Smooth muscle cell (in vitro differentiated cells): ENCODE data around the gene ZNF699. TPM values are rescaled to one million over a fixed set of nuclear protein-coding genes. Genes with fewer than 3 reads are reported as not detected.
"Not testable (repeated sequence)": the region's sequence is repeated elsewhere in the genome, so short reads cannot be mapped to it uniquely, and the experiment has no call there.

ENCODE experiments used
- DNase-seq: peaks from one replicate; lab custom pipeline; 2025; ENCODE audit not compliant: unreplicated experiment; lab: John Stamatoyannopoulos, UW
- H2AFZ ChIP-seq: fragments of 200-600 bp; sonication (generic); 2 replicates; pipeline ENCODE4 v1.6.0; 2016; ENCODE audit warnings: antibody characterized with exemption, low read depth, mild to moderate bottlenecking
- H3F3A ChIP-seq: fragments of 200-600 bp; sonication (generic); 2 replicates; pipeline ENCODE4 v1.6.0; 2017; ENCODE audit warnings: antibody characterized with exemption, low read depth
- H3K27ac ChIP-seq: fragments of 200-600 bp; sonication (generic); 2 replicates; pipeline ENCODE4 v1.5.1; 2016; ENCODE audit warnings: low read depth, mild to moderate bottlenecking
- H3K27me3 ChIP-seq: fragments of 200-600 bp; sonication (generic); 2 replicates; pipeline ENCODE4 v1.6.1; 2016; ENCODE audit warnings: low read depth, mild to moderate bottlenecking
- H3K36me3 ChIP-seq: fragments of 200-600 bp; sonication (generic); 2 replicates; pipeline ENCODE4 v1.5.1; 2016; ENCODE audit warnings: low read depth
- H3K4me1 ChIP-seq: fragments of 200-600 bp; sonication (generic); 2 replicates; pipeline ENCODE4 v1.5.1; 2016; ENCODE audit warnings: low read depth
- H3K4me2 ChIP-seq: fragments of 200-600 bp; sonication (generic); 2 replicates; pipeline ENCODE4 v1.6.0; 2016; ENCODE audit warnings: mild to moderate bottlenecking
- H3K4me3 ChIP-seq: fragments of 200-600 bp; sonication (generic); 2 replicates; pipeline ENCODE4 v1.5.1; 2016; ENCODE audit warnings: mild to moderate bottlenecking
- H3K79me2 ChIP-seq: fragments of 200-600 bp; sonication (generic); 2 replicates; pipeline ENCODE4 v1.6.0; 2016; ENCODE audit warnings: low read depth, mild to moderate bottlenecking
- H3K9ac ChIP-seq: fragments of 200-600 bp; sonication (generic); 2 replicates; pipeline ENCODE4 v1.6.0; 2016; ENCODE audit warnings: low read depth
- H3K9me3 ChIP-seq: fragments of 200-600 bp; sonication (generic); replicated peaks from 2 replicates; pipeline ENCODE4 v1.5.1; 2016; ENCODE audit warnings: low read depth
- H4K20me1 ChIP-seq: fragments of 200-600 bp; sonication (generic); 2 replicates; pipeline ENCODE4 v1.6.0; 2016; ENCODE audit warnings: low read depth
- WGBS: methylation state at CpG from one replicate; pipeline ENCODE4 v1.1.7; 2016; ENCODE audit warnings: low lambda C conversion rate; 5-methylcytosine and 5-hydroxymethylcytosine counted together
- polyA plus RNA-seq: library from polyadenylated mRNA; unstranded; fragments of >200 nt; fragmentation: Nextera tagmentation; extraction: Ambion mirVana; gene quantifications from 2 replicates; pipeline ENCODE4 v1.2.1, GENCODE V29; 2016
- total RNA-seq: library from RNA; depleted of rRNA; stranded (reverse); fragments of >200 nt; gene quantifications from 2 replicates; pipeline ENCODE4 v1.2.3, GENCODE V29; 2014
- TF ChIP-seq, protein P1 (sequence below): fragments of 200-600 bp; sonication (generic); IDR thresholded peaks from 2 replicates; pipeline ENCODE4 v1.5.1; 2017; ENCODE audit warnings: borderline replicate concordance, mild to moderate bottlenecking, antibody characterized with exemption; ENCODE audit not compliant: insufficient read depth, poor library complexity, severe bottlenecking

ZNF699 gene
- total and polyA plus RNA-seq, 2 experiments from 2014 or later = 3.5 to 6.3 TPM

DNA sequence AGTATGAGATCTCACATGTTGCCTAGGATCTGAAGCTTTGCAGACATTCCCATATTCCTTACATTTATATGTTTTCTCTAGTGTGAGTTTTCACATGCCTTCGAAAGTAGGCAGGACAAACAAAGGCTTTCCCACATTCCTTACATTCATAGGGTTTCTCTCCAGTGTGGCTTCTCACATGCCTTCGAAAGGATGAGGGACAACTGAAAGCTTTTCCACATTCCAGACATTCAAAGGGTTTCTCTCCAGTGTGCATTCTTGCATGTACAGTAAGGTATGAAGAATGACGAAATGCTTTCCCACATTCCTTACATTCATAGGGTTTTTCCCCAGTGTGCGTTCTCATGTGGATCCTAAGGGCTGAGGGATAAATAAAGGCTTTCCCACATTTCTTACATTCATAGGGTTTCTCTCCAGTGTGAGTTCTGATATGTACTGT lies 14.2 kb downstream of the ZNF699 start:
- 94% methylated on average over 4 of the region's 4 CpGs for WGBS
- Histone ChIP-seq H2AFZ (no peak overlapping the region), H3K4me3 (no peak overlapping the region), H3K79me2 (peaks cover 12% of the 10 kb centered on the region), H3K27ac (no peak overlapping the region), H3K9me3 (peaks cover 76% of the 10 kb centered on the region), H3K36me3 (peaks cover 81% of the 10 kb centered on the region), H3F3A (no peaks in the 10 kb centered on the region), H3K4me2 (no peak overlapping the region), H3K4me1 (no peaks in the 10 kb centered on the region), H3K9ac (no peak overlapping the region), H4K20me1 (no peaks in the 10 kb centered on the region), H3K27me3 (no peaks in the 10 kb centered on the region)
- TF ChIP-seq, protein P1, sequence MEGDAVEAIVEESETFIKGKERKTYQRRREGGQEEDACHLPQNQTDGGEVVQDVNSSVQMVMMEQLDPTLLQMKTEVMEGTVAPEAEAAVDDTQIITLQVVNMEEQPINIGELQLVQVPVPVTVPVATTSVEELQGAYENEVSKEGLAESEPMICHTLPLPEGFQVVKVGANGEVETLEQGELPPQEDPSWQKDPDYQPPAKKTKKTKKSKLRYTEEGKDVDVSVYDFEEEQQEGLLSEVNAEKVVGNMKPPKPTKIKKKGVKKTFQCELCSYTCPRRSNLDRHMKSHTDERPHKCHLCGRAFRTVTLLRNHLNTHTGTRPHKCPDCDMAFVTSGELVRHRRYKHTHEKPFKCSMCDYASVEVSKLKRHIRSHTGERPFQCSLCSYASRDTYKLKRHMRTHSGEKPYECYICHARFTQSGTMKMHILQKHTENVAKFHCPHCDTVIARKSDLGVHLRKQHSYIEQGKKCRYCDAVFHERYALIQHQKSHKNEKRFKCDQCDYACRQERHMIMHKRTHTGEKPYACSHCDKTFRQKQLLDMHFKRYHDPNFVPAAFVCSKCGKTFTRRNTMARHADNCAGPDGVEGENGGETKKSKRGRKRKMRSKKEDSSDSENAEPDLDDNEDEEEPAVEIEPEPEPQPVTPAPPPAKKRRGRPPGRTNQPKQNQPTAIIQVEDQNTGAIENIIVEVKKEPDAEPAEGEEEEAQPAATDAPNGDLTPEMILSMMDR = no peak
- DNase-seq = no peak

DNA sequence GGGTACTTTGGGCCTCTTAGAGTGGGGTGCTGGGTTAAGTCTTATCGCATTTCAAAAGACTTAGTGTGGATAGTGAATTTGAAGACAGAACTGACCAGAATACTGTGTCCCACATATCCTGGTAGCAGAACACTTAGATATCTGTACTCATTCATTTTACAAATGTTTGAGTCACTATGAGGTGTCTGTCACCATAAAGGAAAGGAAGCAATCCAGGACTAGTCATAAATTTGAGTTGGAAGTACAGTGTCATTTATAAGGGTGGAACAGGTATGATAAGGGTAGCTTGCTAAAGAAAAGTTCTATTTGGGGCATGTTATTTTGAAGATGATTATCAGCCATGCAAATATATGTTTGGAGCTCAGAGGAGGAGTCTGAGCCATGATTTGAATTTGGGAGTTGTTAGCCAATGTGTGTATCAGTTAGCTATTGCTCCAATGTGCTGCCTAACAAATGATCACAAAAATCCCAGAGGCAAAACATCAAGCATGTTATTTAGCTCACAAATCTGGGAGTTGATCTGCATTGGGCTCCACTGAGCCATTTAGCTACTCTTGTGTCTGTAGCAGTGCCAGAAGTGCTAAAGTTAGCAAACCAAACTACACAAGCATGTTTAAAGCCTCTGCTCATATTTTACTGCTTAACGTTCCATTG lies 20.3 kb downstream of the ZNF699 start:
- Histone ChIP-seq H3F3A (no peaks in the 10 kb centered on the region), H3K4me2 (no peak overlapping the region), H3K79me2 (peaks cover 8% of the 10 kb centered on the region), H3K36me3 (peaks cover 40% of the 10 kb centered on the region), H3K9ac (no peak overlapping the region), H3K4me1 (no peaks in the 10 kb centered on the region), H3K9me3 (peaks cover 42% of the 10 kb centered on the region), H3K4me3 (no peak overlapping the region), H3K27me3 (no peaks in the 10 kb centered on the region), H3K27ac (no peak overlapping the region), H4K20me1 (no peaks in the 10 kb centered on the region), H2AFZ (no peak overlapping the region)
- no peak for DNase-seq
- WGBS = 97% methylated on average over 2 of the region's 2 CpGs
- TF ChIP-seq, protein P1 = no peak

DNA sequence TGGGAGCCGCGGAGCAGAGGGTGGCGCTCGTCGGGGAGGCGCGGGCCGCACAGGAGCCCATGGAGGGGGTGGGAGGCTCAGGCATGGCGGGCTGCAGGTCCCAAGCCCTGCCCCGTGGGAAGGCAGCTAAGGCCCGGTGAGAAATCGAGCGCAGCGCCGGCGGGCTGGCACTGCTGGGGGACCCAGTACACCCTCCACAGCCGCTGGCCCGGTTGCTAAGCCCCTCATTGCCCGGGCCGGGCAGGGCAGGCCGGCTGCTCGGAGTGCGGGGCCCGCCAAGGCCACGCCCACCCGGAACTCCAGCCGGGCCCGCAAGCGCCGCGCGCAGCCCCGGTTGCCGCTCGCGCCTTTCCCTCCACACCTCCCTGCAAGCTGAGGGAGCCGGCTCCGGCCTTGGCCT lies 26.2 kb downstream of the ZNF699 start:
- H3F3A ChIP-seq, H3K27me3 ChIP-seq, H3K9ac ChIP-seq, H3K4me1 ChIP-seq, H3K4me2 ChIP-seq, H3K79me2 ChIP-seq, H4K20me1 ChIP-seq, H3K27ac ChIP-seq, DNase-seq, H2AFZ ChIP-seq, H3K36me3 ChIP-seq, H3K4me3 ChIP-seq, H3K9me3 ChIP-seq: not testable (repeated sequence)
- WGBS = 96% methylated on average over 38 of the region's 38 CpGs

DNA sequence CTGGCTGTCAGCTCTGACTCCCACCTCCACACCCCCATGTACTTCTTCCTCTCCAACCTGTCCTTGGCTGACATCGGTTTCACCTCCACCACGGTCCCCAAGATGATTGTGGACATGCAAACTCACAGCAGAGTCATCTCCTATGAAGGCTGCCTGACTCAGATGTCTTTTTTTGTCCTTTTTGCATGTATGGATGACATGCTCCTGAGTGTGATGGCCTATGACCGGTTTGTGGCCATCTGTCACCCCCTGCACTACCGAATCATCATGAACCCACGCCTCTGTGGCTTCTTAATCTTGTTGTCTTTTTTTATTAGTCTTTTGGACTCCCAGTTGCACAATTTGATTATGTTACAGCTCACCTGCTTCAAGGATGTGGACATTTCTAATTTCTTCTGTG lies 58.4 kb downstream of the ZNF699 start:
- WGBS = 70% methylated on average over 5 of the region's 5 CpGs
- no peaks in the 10 kb centered on the region for H3K36me3 ChIP-seq
- no peaks in the 10 kb centered on the region for H3K9me3 ChIP-seq
- H3K27me3 ChIP-seq = no peaks in the 10 kb centered on the region
- no peak for DNase-seq
- no peak overlapping the region for H3K4me3 ChIP-seq
- no peak overlapping the region for H3K4me2 ChIP-seq
- no peaks in the 10 kb centered on the region for H3F3A ChIP-seq
- no peak overlapping the region for H3K27ac ChIP-seq
- no peaks in the 10 kb centered on the region for H4K20me1 ChIP-seq
- no peak overlapping the region for H2AFZ ChIP-seq
- no peak overlapping the region for H3K9ac ChIP-seq
- H3K4me1 ChIP-seq = no peaks in the 10 kb centered on the region
- no peaks in the 10 kb centered on the region for H3K79me2 ChIP-seq
- TF ChIP-seq, protein P1 = no peak
